ENCODE results near the gene RIPOR3.

The RIPOR3 gene

GRCh38 chr20:50555662-50556061 lies 135.7 kb downstream of the RIPOR3 start:
- H3K79me2 ChIP-seq (ENCODE audit: insufficient read depth, low read length): no peaks in the 10 kb centered on the region; the same call in 1 of the 2 replicates
- H3F3A ChIP-seq (ENCODE audit: insufficient read depth, low read length): no peaks in the 10 kb centered on the region
- peaks cover 3% of the 10 kb centered on the region; the same call in 1 of the 2 replicates for H3K9me3 ChIP-seq (ENCODE audit: low read length)
- H4K20me1 ChIP-seq (ENCODE audit: insufficient read depth, low read length): no peaks in the 10 kb centered on the region
- H3K36me3 ChIP-seq (ENCODE audit: insufficient read depth, low read length): no peaks in the 10 kb centered on the region
- no peak overlapping the region for H3K4me2 ChIP-seq (ENCODE audit: low read length)
- TF ChIP-seq EZH2 (IDR thresholded peaks at IDR 0.05; ENCODE audit: borderline replicate concordance, low read length): no peak
- TF ChIP-seq CTCF (IDR thresholded peaks at IDR 0.05; ENCODE audit: low read length): no peak
- no peaks in the 10 kb centered on the region for H3K9me2 ChIP-seq (ENCODE audit: low read depth, low read length)
- no peak overlapping the region for H3K27ac ChIP-seq (ENCODE audit: low read depth, low read length, poor library complexity, severe bottlenecking)
- H3K9ac ChIP-seq (ENCODE audit: low read length): no peak overlapping the region
- no peak overlapping the region for H3K4me3 ChIP-seq (ENCODE audit: low read depth, low read length, poor library complexity, severe bottlenecking)
- no peaks in the 10 kb centered on the region for H3K4me1 ChIP-seq (ENCODE audit: insufficient read depth, low read length, severe bottlenecking)
- H2AFZ ChIP-seq (ENCODE audit: low read length): no peak overlapping the region
- no peaks in the 10 kb centered on the region for H3K27me3 ChIP-seq (ENCODE audit: insufficient read depth, low read length)

- Histone ChIP-seq H3K9ac (ENCODE audit: low read length) (no peak overlapping the region), H3K4me3 (ENCODE audit: low read depth, low read length, poor library complexity, severe bottlenecking) (no peak overlapping the region), H3K4me1 (ENCODE audit: insufficient read depth, low read length, severe bottlenecking) (no peaks in the 10 kb centered on the region), H3K36me3 (ENCODE audit: insufficient read depth, low read length) (no peaks in the 10 kb centered on the region), H3K27me3 (ENCODE audit: insufficient read depth, low read length) (no peaks in the 10 kb centered on the region), H3K4me2 (ENCODE audit: low read length) (no peak overlapping the region), H3K27ac (ENCODE audit: low read depth, low read length, poor library complexity, severe bottlenecking) (no peak overlapping the region), H3F3A (ENCODE audit: insufficient read depth, low read length) (no peaks in the 10 kb centered on the region), H3K79me2 (ENCODE audit: insufficient read depth, low read length) (no peaks in the 10 kb centered on the region; the same call in 1 of the 2 replicates), H3K9me3 (ENCODE audit: low read length) (peaks cover 3% of the 10 kb centered on the region; the same call in 1 of the 2 replicates), H3K9me2 (ENCODE audit: low read depth, low read length) (no peaks in the 10 kb centered on the region), H2AFZ (ENCODE audit: low read length) (no peak overlapping the region), H4K20me1 (ENCODE audit: insufficient read depth, low read length) (no peaks in the 10 kb centered on the region)
- no peak for TF ChIP-seq EZH2 (IDR thresholded peaks at IDR 0.05; ENCODE audit: borderline replicate concordance, low read length)
- TF ChIP-seq CTCF (IDR thresholded peaks at IDR 0.05; ENCODE audit: low read length): no peak
Measured at GRCh38 chr20:50554694-50555579, 136.4 kb downstream of the RIPOR3 start.

GRCh38 chr20:50552979-50553378 lies 138.4 kb downstream of the RIPOR3 start:
- H3K9me2 ChIP-seq (ENCODE audit: low read depth, low read length): no peaks in the 10 kb centered on the region
- H3K9ac ChIP-seq (ENCODE audit: low read length): no peak overlapping the region
- no peak overlapping the region for H2AFZ ChIP-seq (ENCODE audit: low read length)
- no peaks in the 10 kb centered on the region; the same call in 1 of the 2 replicates for H3K79me2 ChIP-seq (ENCODE audit: insufficient read depth, low read length)
- H4K20me1 ChIP-seq (ENCODE audit: insufficient read depth, low read length): no peaks in the 10 kb centered on the region
- H3K4me3 ChIP-seq (ENCODE audit: low read depth, low read length, poor library complexity, severe bottlenecking): no peak overlapping the region
- no peak overlapping the region for H3K27ac ChIP-seq (ENCODE audit: low read depth, low read length, poor library complexity, severe bottlenecking)
- TF ChIP-seq EZH2 (IDR thresholded peaks at IDR 0.05; ENCODE audit: borderline replicate concordance, low read length) (no peak), CTCF (IDR thresholded peaks at IDR 0.05; ENCODE audit: low read length) (no peak)
- no peaks in the 10 kb centered on the region for H3K4me1 ChIP-seq (ENCODE audit: insufficient read depth, low read length, severe bottlenecking)
- H3K9me3 ChIP-seq (ENCODE audit: low read length): peaks cover 3% of the 10 kb centered on the region; the same call in 1 of the 2 replicates
- H3K4me2 ChIP-seq (ENCODE audit: low read length): no peak overlapping the region
- no peaks in the 10 kb centered on the region for H3K27me3 ChIP-seq (ENCODE audit: insufficient read depth, low read length)
- H3K36me3 ChIP-seq (ENCODE audit: insufficient read depth, low read length): no peaks in the 10 kb centered on the region
- no peaks in the 10 kb centered on the region for H3F3A ChIP-seq (ENCODE audit: insufficient read depth, low read length)
